AG09309 (cell line): Measurements from ENCODE around the gene EEF1AKMT2.

Source experiments
- DNase-seq: peaks from one replicate; pipeline ENCODE4 v3.0.0-alpha.2; 2010; ENCODE audit warnings: low read depth
- H3K4me3 ChIP-seq: 2 replicates; pipeline ENCODE4 v1.5.1; 2011; ENCODE audit warnings: mild to moderate bottlenecking, low read depth, low read length, moderate library complexity; ENCODE audit not compliant: control insufficient read depth
- CTCF ChIP-seq: IDR thresholded peaks from 2 replicates; pipeline ENCODE4 v1.5.1; 2011; ENCODE audit warnings: mild to moderate bottlenecking, low read depth, low read length, inconsistent platforms; ENCODE audit not compliant: insufficient read depth, control insufficient read depth; ENCODE audit errors: missing control alignments

The EEF1AKMT2 gene

DNA sequence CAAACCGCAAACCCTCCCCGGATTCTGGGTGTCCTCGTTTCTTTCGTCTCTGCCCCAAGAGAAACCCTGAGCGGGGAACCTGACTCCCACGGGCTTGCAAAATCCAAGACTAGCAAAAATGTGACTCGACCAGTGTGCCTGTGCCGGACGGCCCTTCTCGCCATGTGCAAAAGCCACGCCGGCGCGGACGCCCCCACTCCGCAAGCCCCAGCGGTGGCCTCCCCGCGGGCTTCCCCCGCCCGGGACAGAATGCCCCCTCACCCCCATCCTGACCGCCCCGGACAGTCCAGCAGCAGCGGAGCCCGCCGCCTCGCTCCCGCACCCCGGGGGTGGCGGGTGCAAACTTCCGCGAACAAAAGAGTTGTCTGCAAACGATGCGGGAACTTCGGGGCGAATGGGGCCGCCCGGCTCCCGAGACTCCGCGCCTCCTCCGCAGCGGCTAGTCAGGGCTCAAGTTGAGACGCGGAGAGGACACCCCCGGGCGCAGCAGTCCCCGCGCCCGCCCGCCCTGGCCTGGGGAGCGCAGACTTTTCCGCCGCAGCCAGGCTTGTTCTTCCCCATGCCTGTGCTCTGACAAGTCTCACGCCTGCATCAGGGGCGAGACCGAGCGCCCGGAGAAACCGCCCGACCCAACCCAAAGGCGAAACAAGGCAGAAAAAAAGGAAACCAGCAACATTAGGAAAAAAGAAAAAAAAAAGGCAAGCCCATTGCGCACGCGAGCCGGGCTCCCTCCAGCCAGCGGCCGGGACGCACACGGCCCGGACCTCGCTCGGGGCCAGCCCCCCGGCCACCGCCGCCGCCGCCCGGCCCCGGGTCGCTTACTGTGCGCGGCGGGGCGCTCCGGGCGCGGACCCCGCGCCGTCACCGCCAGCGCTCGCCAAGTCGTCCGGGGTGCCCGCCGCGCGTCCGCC lies 48.2 kb downstream of the EEF1AKMT2 start:
- H3K4me3 ChIP-seq, result peak overlapping the region; percentile 54
- DNase-seq, result no peak
- no peak for TF ChIP-seq CTCF

- peak; percentile 44 for TF ChIP-seq CTCF
- H3K4me3 ChIP-seq, result peak overlapping the region; percentile 54
- no peak for DNase-seq
Observed at GRCh38 chr10:124742413-124743190, 49.1 kb downstream of the EEF1AKMT2 start.

GRCh38 chr10:124741922-124742412 lies 49.7 kb downstream of the EEF1AKMT2 start:
- no peak overlapping the region for H3K4me3 ChIP-seq

DNA sequence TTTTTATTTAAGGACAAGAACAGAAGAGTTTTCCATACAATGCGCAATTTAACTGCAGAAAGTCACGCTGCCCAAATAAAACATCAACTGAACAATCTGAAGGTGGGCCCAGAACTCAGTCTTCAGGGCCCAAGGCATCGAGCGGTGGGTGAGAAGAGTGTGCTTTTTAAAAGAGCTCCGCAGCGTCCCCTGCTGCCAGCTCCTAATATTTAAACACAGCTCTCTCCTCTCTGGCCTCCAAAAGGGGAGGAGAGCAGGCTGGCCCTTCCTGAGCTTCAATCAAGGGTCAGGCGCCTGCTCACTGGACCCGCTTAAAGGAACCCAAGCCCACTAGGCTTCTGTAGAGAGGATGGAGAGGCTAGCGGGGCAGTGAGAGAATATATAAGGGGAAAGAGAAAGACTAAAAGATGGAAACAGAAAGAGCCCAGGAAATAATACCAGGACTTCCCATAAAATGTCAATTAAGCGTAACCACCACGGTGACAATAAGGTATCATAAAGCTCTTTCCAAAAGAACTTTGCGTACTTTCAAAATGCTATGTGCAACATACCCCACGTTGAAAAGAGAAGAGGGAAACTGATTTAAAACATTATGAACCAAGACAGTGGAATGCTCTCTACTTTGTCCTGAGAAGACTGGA lies 50.3 kb downstream of the EEF1AKMT2 start:
- peak; percentile 82 for TF ChIP-seq CTCF
- no peak for DNase-seq
- no peak overlapping the region for H3K4me3 ChIP-seq

More at GRCh38 chr10:124741922-124742412, 49.7 kb downstream of the EEF1AKMT2 start:
- DNase-seq, result no peak
- TF ChIP-seq CTCF, result no peak

- no peak for DNase-seq
- TF ChIP-seq CTCF, result no peak
- H3K4me3 ChIP-seq, result peak overlapping the region; percentile 32
Observed at GRCh38 chr10:124740369-124741280, 51.1 kb downstream of the EEF1AKMT2 start.
